ENCODE results near the gene ZSWIM1.
"Not testable (repeated sequence)": the region's sequence is repeated elsewhere in the genome, so short reads cannot be mapped to it uniquely, and the experiment has no call there.

Gene ZSWIM1

DNA sequence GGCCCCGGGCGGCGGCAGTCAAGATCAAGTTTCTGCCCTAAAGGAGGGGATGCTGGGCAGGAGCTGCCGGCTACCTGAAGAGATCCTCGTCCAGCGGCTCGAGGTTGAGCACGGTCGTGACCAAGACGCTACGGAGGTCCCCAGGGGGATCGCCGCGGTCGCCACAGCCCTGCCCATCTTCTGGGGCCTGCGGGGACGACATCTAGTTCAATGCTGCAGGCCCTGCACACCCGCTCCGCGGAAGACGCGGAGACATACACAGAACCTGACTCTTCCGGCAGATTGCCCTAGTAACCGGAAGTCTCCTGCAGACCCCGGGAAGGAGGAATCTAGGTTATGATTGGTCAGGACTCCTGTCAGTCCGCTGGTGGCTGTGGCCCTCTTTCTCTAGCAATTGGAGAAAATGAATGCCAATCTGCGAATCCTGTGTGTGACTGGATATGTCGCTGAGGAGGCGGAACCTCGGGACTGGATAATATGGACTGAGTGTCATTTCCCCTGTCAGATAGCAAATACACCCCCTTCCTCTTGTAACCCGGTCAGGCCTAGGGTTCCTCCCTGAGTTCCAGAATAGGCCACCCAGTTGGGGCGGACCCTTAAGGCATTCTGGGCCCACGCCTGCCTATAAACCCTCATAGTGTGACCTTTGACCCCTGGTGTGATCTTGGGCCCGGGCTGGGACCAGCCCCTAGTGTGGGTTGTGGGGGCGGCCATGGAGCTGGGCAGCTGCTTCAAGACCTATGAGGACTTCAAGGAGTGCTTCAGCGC lies 23.7 kb upstream of the ZSWIM1 start, which contains the start of the genes ACOT8 and ZSWIM3:
ACOT8 (minus strand) TSS at position 279 of the 768 bp plus-strand sequence; CDS start at position 202, 77 bp downstream.
ZSWIM3 (plus strand) TSS at position 501 of the 768 bp plus-strand sequence; CDS start at position 713, 212 bp downstream.
- peak; percentile 100 for DNase-seq

DNA sequence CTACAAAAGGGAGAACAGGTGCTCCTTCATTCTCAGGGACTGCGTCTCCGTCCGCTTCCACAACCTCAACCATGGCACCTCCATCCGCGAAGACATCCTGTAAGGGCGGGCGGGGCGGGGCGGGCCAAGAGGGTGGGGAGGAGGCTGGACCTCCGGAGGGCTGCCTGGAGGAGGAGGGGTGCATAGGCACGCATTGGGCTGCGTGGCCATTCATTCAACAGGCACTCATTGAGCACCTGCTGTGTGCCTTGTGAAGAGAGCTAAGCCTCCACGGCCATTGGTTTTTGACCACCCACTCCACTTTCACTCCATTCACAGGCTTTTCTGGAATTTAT lies 23.2 kb upstream of the ZSWIM1 start:
- DNase-seq: no peak

DNA sequence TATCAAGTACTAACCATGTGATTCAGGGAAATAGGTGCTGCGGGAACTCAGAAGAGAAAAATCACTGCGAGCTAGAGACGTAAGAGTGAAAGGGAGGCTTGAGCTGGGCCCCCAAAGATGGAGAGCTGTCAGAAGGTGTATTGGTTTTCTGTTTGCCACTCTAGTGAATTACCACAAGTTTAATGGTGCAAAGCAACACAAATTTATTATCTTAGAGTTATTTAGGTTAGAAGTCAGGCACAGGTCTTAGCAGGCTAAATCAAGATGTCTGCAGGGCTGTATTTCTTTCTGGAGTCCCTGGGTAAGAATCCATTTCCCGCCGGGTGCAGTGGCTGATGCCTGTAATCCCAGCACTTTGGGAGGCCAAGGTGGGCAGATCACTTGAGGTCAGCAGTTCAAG lies 21.1 kb upstream of the ZSWIM1 start:
- no peak for DNase-seq

DNA sequence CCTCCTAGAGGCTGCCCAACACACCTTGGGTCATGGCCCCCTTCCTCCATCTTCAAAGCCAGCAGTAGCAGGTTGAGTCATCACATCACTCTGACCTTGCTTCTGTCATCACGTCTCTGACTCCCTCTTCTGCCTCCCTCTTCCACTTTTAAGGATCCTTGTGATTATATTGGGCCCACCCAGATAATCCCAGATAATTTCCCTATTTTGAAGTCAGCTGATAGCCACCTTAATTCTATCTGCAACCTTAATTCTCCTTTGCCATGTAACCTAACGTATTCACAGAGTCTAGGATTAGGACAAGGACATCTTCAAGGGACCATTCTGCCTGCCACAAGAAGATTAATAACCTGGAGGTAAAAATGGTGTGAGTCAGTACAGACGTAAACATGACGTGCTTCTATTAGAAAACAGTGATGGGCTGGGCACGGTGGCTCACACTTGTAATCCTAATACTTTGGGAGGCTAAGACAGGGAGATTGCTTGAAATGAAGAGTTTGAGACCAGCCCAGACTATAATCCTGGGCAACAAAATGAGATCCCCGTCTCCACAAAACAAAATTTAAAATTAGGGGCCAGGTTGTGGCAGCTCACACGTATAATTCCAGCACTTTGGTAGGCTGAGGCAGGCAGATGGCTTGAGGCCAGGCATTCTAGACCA lies 20.3 kb upstream of the ZSWIM1 start:
- DNase-seq: no peak

DNA sequence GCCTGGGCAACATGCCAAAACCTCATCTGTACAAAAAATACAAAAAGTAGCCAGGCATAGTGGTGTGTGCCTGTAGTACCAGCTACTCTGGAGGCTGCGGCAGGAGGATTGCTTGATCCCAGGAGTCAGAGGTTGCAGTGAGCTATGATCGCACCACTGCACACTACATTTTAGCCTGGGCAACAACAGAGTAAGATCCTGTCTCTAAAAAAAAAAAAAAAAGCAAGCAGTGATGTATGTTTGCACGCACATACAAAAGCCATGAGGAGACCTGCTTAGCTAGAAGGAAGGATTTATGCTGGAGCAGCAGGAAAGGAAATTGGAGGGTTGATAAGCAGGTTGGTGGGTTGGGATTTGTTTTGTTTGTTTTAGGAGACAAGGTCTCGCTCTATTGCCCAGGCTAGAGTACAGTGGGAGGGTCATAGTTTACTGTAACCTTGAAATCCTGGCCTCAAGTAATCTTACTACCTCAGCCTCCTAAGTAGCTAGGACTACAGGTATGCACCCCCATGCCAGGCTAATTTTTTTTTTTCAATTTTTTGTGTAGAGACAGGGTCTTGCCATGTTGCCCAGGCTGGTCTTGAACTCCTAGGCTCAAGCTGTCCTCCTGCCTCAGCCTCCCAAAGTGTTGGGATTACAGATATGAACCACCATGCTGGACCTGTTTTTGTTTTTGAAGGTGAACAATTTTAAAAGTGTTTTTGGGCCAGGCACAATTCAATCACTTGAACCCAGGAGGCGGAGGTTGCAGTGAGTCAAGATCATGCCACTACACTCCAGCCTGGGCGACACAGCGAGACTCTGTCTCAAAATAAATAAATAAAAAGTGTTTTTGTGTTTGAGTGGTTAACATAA lies 19.6 kb upstream of the ZSWIM1 start:
- DNase-seq: no peak

DNA sequence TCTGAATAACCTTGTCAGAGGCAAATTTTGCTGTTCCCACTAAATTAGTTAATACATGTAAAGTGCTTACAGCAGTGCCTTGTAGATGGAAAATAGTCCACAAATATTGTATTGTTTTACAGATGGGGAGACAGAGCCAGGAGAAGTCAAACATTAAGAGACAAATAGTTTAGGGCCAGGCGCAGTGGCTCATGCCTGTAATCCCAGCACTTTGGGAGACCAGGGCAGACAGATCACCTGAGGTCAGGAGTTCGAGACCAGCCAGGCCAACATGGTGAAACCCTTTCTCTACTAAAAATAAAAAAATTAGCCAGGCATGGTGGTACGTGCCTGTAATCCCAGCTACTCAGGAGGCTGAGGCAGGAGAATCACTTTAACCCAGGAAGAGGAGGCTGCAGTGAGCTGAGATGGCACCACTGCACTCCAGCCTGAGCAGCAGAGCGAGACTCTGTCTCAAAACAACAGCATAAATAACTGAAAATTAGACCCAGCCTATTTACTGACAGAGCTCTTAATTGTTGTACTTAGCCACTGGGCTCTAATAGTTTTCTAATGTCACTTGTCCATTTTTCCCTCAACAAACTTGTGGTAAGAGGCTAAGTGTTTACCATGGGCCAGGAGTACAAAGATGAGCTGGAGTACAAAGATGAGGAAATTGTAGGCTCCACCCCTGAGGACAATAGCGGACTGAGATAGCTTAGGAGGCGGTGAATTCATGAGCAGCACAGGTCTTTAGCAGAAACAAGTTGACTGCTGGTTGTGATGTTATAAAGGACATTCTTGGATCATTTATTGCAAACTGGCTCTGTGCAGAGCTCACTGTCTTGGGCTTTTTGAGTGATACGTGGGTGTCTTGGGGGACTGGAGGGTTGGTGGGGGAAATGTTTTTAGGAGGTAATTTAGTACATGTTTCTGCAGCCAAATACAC lies 17.2 kb upstream of the ZSWIM1 start:
- no peak for DNase-seq

DNA sequence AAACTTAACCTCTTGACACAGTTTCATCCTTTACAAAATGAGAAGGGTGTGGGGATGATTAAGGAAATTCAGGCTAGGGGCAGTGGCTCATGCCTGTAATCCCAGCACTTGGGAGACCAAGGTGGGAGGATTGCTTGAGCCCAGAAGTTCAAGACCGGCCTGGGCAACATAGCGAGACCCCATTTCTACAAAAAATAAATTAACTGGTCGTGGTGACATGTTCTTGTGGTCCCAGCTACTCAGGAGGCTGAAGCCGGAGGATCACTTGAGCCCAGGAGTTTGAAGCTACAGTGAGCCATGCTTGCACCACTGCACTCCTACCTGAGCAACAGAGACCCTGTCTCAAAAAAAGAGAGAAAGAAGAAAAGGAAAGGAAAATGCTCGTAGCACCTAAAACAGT lies 14.6 kb upstream of the ZSWIM1 start:
- no peak for DNase-seq

DNA sequence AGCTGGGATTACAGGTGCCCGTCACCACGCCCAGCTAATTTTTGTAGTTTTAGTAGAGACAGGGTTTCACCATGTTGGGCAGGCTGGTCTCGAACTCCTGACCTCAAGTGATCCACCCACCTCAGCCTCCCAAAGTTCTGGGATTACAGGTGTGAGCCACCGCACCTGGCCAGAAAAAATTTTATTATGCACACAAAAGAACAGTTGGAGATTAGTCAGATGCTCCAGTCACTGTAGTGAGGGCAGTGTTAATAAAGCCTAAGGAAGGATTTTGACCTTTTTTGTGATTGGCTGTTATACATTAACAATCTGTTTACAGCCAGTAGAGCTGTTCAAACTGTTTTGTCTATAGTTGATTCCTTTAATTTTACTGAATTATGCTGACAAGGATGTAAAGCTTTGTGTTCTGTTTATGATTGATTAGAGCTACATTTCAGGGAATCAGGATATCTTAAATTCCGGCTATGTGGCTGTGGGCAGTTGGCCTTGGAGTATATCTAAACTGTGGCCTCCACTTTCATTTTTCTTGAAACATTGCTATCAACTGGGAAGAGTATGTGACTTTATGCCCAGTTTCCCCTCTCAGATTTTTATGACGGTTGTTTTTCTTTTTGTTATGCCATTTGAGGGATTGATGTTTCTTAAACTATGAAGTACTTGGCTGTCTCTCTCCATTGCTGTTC lies 13.8 kb upstream of the ZSWIM1 start:
- DNase-seq: no peak

DNA sequence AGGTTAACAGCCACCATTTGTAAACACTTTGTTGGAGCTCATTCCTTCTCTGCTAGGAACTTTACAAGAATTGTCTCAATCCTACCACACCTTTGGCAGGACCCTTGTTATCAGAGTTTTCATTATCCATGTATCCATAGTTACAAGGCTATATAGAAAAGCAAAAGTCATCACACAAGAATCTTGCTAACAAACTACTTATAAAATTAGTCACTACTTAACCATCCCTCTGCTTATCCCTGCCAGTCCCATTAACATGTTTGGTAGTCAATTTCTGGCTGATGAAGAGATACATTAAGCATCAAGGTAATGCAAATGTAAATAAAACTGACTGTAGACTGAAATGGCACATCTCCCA lies 13.2 kb upstream of the ZSWIM1 start:
- DNase-seq: peak; percentile 77

DNA sequence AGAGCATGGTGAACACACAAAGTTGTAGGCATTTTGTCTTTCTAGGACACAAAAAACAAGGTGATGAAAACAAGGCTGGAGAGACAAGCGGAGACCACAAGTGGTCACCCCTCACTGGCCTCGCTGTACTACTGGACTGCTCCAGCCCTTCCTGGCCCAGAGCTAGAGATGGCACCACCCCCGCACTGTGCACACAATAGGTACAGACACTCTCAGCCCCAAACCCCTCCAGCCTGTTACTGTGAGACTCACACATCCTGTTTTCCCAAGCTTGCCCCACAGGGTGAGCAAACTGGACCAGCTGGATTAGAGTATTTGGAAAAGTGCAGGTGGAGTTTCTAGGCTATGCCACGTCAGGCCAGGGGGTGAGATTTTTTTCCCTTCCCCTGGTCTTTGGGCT lies 8.4 kb upstream of the ZSWIM1 start:
- no peak for DNase-seq

DNA sequence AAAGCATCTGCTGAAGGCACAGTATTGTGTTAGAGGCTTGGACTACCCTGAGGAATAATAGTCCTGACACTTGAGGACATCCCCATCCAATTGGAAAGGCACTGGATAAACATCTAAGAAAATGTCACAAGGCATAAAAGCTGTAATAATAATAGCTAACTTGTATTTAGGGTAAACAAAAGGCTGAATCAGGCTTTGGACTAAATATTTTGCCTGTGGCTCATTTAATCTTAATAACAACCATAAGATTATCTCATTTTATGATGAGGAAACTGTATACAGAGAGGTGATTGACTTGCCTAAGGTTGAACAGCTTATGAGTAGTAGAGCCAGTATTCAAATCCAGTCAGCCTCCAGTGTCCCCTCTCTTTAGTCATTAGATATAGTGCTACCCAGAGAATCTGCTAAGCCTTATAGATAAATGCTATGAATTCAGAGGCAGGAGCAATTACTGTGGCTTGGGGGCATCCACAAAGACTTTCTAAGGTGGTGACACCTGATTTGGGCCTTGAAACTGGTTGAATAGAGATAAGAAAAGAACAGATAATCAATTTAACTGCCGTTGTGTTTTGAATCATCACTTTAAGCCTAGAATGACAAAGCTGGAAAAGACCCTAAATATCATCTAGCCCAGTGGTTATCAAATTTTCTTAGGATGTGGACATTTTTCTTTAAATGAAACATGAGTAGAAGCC lies 7.5 kb upstream of the ZSWIM1 start:
- no peak for DNase-seq

DNA sequence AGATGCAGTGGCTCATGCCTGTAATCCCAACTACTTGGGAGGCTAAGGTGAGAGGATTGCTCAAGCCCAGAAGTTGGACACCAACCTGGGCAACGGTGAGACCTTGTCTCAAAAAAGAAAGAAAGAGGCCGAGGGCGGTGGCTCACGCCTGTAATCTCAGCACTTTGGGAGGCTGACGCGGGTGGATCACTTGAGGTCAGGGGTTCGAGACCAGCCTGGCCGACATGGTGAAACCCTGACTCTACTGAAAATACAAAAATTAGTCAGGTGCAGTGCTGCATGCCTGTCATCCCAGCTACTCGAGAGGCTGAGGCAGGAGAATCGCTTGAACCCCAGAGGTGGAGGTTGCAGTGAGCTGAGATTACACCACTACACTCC lies 6.9 kb upstream of the ZSWIM1 start:
- not testable (repeated sequence) for DNase-seq

DNA sequence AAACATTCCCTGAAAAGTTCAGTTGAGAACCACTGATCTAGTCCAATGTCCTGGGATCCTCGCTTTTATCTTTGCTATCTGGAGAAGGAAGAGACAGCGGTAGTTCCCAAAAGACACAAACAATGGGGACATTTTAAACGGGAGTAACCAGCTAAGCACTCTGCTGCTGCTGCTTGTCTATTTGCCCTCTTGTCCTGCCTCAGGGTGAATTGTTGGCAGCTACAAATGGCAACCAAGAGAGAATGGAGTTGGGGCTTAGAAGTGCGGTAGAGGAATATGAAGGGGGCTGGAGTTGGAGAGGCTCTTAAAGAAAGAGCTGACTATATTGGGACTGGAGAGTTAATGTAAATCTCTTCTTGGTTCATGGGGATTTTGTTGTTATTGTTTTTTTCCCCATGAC lies 6.5 kb upstream of the ZSWIM1 start:
- no peak for DNase-seq

DNA sequence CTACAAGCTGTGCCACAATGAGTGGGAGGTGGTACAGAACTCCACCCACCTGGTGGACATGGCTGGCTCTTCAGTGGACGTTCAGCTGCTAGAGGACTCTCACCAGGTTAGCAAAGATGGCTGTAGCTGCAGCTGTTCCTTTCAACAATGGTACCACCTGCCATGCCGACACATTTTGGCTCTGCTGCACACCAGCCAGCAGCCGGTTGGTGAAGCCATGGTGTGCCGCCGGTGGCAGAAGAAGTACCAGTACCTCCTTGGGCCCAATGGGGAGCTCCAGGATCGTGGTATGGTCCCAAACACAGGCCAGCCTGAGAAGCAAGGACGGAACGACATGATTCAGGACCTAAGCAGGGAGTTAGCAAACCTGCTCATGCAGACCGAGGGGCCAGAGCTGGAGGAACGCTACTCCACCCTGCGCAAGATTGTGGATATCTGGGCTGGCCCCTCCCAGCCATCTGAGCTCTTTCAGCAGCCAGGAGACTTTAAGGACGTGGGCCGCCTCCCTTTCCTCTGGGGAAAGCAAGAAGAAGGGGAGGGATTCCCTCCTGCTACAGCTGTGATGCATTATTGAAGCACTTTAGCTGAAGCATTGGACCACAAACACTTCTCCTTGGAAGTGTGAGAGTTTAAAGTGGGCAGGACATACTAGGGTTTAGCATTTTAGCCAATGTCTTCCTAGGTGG lies 2.8 kb upstream of the ZSWIM1 start:
- no peak for DNase-seq

DNA sequence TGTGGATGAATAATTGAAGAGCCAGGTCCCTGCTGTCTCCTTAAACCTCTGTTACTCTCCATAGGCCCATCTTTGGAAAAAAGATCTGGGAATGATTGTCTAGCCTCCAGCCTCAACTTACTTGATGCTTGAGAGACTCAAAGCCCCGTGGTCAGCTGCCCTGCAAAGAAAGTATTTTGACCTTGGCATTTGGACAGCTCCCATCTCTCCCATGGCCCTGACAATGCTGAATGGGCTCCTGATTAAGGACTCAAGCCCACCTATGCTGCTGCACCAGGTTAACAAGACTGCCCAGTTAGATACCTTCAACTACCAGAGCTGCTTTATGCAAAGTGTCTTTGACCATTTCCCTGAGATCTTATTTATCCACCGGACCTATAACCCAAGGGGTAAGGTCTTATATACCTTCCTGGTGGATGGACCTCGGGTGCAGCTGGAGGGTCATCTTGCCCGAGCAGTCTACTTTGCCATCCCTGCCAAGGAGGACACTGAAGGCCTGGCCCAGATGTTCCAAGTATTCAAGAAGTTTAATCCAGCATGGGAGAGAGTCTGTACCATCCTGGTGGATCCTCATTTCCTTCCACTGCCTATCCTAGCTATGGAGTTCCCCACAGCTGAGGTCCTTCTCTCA lies 1.6 kb downstream of the ZSWIM1 start:
- DNase-seq: no peak

DNA sequence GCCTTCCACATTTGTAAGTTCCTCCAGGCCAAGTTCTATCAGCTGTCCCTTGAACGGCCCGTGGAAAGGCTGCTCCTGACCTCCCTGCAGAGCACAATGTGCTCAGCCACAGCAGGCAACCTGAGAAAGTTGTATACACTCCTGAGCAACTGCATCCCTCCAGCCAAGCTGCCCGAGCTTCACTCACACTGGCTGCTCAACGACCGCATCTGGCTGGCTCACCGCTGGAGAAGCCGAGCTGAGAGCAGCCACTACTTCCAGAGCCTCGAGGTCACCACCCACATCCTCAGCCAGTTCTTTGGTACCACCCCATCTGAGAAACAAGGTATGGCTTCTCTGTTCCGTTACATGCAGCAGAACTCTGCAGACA lies 2.1 kb downstream of the ZSWIM1 start:
- no peak for DNase-seq

DNA sequence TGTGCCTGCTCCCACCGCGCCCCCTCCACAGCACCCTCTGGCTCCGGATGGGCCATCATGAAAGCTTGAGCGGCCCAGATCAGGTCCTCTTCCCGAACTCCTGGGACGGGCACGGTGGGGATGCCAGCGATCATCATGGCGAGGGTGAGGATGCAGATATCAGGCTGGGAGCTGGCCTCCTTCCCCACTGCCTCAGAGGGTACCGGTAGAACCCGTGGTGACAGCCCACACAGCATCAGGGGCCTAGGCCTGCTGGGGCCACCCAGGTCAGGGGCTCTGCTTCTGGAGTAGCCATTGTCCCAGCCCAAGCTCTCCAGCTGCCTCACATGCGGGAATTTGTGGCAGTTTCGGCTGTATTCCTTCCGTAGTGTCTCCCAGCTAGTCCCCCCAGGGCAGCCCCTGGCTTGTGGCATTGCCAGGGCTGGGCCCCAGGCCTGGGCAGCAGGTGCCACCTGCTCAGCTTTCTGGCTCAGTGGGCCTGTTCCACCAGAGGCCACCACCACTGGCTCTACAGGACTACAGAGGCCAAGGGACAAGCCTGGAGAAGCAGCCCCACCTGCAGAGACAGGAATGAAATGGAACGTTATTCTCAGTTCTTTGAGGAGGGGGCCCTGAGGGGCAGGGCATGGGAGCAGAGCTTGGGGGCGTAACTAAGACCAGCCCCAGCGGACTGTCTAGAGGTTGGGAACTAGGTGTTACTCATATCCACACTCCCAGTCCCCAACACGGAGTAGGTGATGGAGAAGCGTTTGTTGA lies 5.7 kb downstream of the ZSWIM1 start:
- no peak for DNase-seq

DNA sequence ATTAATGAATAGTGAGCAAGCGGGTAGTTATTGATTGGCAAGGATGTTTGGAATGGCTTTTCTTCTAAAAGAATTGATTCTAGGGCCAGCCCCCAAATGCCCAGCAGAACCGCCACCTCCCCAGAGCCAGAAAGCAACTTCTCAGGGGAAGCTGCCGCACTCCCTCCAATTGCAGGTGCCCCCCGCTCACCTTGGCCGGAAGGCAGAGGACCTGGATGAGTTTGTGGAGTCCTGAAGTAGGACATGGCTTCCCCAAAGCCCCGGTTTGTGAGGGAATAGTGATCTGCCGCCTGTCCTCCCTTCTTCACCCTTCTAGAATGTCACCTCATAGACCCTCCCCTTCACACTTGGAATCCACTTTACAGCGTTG lies 6.3 kb downstream of the ZSWIM1 start, which contains the start of gene SPATA25:
SPATA25 (minus strand) TSS at position 277 of the 370 bp plus-strand sequence; CDS start at position 245, 32 bp downstream.
- DNase-seq: no peak

DNA sequence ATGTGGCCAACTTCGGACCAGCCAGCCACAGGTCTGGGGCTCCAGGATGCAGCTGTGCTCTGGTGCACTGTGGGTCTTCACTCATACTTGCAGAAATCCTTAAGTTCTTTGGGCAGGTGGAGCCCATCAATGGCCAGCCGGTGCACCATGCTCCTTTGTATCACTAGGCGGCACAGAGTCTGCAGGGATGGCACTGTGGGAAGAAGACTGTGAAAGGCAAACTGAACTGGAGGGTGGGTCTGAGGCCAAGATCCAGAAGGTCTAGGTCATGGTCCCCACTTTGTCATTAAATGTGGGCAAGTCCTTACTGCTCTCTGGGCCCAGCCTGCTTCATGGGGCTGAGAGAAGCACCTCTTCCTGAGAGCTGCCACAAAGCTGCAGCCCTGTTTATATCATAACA lies 7.7 kb downstream of the ZSWIM1 start:
- no peak for DNase-seq
